ENCODE data around the gene CHMP2A. TPM values are rescaled to one million over a fixed set of nuclear protein-coding genes. Genes with fewer than 3 reads are reported as not detected.
A peak's percentile ranks its signal among the peaks of the same experiment; 100 is the strongest.

CHMP2A gene
- polyA plus RNA-seq (2012; ENCODE audit: insufficient read depth, insufficient read length, low read depth), result 355 TPM

DNA sequence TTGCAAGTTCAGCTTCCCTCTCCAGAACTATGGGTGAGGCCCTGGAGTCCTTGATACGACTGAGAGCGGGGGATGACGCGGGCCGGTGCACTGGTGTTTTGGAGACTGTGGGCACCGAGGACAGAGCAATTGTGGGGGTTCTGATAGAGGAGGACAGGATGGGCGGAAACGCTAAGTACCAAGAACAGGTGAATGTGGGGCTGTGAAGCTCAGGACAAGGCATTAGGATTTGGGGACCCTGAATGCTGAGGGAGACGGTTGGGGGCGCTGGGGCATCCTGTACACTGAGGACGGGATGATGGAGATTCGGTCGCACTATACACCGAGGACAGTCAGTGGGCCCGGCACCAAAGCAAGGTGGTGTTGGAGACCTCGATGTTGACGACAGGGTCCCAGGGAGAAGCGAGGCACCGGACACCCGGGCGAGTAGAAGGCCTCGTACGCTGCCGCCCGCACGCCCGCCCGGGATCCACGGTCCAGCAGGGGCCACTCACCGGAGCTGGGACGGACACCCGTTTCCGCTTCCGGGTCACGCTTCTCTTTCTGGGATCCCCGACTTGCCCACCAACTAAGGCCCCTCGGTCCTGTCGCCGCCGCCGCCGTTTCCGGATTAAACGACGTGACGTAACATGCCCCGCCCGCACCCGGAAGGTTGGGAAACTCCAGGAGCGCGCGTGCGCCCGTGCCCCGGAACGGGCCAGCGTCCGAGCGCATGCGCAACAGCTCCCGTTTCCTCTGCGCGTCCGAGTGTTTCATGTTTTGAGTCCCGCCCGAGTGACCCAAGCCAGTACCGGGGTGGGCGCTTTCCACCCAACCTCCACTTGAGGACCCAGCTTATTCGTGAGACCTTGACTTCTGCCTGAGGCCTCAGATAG, at the start of gene CHMP2A:
CHMP2A (minus strand) TSS at position 612 of the 875 bp plus-strand sequence. CDS start 893 bp downstream, outside the sequence.
- peak; percentile 99 for DNase-seq
- Histone ChIP-seq H3K4me3 (ENCODE audit: low read depth, low read length) (peak within 1 kb of the TSS; percentile 88), H3K4me1 (peaks cover 5% of the 10 kb centered on the region), H3K9me3 (no peaks in the 10 kb centered on the region), H3K27me3 (no peaks in the 10 kb centered on the region), H3K36me3 (peaks cover 45% of the 10 kb centered on the region)
- TF ChIP-seq, protein P1, sequence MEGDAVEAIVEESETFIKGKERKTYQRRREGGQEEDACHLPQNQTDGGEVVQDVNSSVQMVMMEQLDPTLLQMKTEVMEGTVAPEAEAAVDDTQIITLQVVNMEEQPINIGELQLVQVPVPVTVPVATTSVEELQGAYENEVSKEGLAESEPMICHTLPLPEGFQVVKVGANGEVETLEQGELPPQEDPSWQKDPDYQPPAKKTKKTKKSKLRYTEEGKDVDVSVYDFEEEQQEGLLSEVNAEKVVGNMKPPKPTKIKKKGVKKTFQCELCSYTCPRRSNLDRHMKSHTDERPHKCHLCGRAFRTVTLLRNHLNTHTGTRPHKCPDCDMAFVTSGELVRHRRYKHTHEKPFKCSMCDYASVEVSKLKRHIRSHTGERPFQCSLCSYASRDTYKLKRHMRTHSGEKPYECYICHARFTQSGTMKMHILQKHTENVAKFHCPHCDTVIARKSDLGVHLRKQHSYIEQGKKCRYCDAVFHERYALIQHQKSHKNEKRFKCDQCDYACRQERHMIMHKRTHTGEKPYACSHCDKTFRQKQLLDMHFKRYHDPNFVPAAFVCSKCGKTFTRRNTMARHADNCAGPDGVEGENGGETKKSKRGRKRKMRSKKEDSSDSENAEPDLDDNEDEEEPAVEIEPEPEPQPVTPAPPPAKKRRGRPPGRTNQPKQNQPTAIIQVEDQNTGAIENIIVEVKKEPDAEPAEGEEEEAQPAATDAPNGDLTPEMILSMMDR (IDR thresholded peaks at IDR 0.05; ENCODE audit: low read depth, low read length), result no peak

DNA sequence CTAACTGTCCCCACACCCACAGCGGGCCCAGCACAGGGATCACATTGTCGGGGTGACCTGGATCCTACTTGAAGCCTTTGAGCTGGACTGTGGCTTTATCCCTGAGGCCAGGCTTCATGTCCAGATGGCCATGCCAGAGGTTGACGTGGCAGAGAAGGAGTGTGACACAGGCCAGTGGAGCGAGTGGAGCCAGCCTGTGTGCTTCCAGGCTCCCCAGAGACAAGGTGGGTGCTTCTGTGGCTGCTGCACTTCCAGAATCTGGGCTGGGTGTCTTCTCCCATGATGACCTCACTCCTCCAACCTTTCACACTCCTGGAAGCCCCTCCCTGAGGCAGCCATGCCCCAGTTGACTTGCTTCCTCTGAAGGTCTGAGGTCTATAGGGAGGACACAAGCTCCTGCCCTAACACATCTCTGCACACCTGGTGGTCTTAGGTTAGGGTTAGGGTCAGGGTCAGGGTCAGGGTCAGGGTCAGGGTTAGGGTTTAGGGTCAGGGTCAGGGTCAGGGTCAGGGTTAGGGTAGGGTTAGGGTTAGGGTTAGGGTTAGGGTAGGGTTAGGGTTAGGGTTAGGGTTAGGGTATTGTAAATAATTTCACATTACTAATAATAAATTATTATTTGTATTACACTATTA, 31.3 kb upstream of the CHMP2A start:
- Histone ChIP-seq H3K4me3 (ENCODE audit: low read depth, low read length) (no peak overlapping the region), H3K4me1 (no peaks in the 10 kb centered on the region), H3K27me3 (no peaks in the 10 kb centered on the region), H3K9me3 (no peaks in the 10 kb centered on the region), H3K36me3 (peaks cover 15% of the 10 kb centered on the region)
- TF ChIP-seq, protein P1 (IDR thresholded peaks at IDR 0.05; ENCODE audit: low read depth, low read length), result no peak
- no peak for DNase-seq

DNA sequence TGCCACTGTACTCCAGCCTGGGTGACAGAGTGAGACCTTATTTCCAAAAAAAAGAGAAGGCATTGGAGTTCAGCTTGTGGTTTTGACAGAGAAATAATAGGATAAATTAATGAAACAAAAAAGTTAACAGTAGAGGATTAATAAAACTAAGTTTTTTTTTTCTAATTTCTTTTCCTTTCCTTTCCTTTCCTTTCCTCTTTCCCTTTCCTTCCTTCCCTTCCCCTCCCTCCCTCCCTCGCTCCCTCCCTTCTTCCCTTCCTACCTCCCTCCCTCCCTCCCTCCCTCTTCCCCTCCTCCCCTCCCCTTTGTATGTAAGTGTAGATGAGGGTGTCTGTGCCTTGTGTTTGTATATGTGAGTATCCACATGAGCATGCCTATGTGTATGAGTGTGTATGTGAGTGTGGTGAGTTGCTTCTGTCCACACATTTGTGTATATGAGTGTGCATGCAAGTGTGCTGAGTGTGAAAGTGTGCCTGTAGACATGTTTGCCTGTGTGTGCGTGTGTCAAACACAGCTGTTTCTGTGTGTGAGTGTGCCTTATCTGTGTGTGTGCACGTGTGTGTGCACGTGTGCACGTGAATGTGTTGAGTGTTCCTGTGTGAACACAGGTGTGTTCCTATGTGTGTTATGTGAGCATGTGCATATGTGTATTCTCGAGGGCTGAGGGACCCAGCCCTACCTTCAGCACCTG, 30.7 kb upstream of the CHMP2A start:
- TF ChIP-seq, protein P1 (IDR thresholded peaks at IDR 0.05; ENCODE audit: low read depth, low read length), result no peak
- Histone ChIP-seq H3K4me1 (no peaks in the 10 kb centered on the region), H3K36me3 (peaks cover 16% of the 10 kb centered on the region), H3K27me3 (no peaks in the 10 kb centered on the region), H3K9me3 (no peaks in the 10 kb centered on the region), H3K4me3 (ENCODE audit: low read depth, low read length) (no peak overlapping the region)
- DNase-seq, result no peak

DNA sequence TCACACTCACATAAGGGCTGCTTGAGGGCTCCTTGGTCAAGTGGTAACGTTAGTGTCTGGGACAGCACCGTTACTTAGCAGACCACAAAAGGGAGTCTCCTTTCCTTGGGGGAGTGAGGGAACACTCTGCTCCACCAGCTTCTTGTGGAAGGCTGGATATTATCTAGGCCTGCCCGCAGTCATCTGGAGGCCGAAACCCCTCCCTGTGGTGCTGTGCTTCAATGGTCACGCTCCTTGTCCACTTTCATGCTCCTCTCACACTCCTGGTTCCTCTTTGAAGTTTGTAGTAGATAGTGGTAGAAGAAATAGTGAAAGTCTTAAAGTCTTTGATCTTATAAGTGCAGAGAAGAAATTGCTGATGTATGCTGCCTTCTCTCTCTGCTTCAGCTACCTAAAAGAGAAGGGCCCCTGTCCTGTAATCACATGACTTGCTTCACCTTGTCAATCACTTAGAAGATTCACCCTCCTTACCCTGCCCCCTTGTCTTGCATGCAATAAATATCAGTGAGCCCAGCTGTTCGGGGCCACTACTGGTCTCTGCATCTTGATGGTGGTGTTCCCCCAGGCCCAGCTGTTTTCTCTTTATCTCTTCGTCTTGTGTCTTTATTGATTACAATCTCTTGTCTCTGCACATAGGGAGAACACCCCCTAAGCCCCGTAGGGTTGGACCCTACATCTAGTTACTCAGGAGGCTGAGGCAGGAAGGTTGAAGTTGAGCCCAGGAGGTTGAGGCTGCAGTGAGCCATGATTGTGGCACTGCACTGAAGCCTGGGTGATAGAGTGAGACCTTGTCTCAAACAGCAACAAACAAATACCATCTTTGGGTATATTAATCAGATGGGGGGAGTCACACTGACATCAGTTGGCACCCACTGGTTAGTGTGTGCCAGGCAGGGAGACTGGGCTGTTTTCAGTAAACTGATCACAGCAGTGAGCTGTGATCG, 29.9 kb upstream of the CHMP2A start:
- DNase-seq, result no peak
- Histone ChIP-seq H3K4me3 (ENCODE audit: low read depth, low read length) (no peak overlapping the region), H3K27me3 (no peaks in the 10 kb centered on the region), H3K36me3 (peaks cover 16% of the 10 kb centered on the region), H3K9me3 (no peaks in the 10 kb centered on the region), H3K4me1 (no peaks in the 10 kb centered on the region)
- TF ChIP-seq, protein P1 (IDR thresholded peaks at IDR 0.05; ENCODE audit: low read depth, low read length), result no peak

DNA sequence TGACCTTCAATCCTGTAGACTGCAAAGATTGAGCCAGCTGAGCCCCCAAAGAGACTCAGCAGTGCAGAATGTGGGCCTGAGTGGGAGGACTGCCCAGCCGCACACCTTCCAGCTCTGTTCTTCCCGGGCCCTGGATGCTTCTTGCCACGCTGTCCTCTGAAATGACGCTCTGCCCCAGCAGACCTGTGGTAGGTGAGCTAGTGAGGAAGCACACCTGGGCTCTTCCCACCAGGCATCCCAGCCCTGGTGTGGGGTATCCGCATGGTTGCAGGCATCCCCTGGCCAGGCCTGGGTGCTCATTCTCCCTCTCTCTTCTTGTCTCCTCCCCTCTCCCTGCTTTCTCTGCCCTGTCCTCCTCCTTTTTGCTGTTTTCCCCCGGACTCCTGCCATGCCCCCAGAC, 28.1 kb upstream of the CHMP2A start:
- Histone ChIP-seq H3K9me3 (no peaks in the 10 kb centered on the region), H3K4me3 (ENCODE audit: low read depth, low read length) (no peak overlapping the region), H3K27me3 (no peaks in the 10 kb centered on the region), H3K36me3 (peaks cover 16% of the 10 kb centered on the region), H3K4me1 (no peaks in the 10 kb centered on the region)
- TF ChIP-seq, protein P1 (IDR thresholded peaks at IDR 0.05; ENCODE audit: low read depth, low read length), result no peak
- no peak for DNase-seq
